GM18858 (cell line): Measurements from ENCODE around the gene TAF1A.
"Not testable (repeated sequence)": the region's sequence is repeated elsewhere in the genome, so short reads cannot be mapped to it uniquely, and the experiment has no call there.

ENCODE experiments used
- ATAC-seq: cut with Tn5 transposase; IDR thresholded peaks from one replicate; pipeline ENCODE4 v1.9.1; 2021; ENCODE audit not compliant: unreplicated experiment

The TAF1A gene

DNA sequence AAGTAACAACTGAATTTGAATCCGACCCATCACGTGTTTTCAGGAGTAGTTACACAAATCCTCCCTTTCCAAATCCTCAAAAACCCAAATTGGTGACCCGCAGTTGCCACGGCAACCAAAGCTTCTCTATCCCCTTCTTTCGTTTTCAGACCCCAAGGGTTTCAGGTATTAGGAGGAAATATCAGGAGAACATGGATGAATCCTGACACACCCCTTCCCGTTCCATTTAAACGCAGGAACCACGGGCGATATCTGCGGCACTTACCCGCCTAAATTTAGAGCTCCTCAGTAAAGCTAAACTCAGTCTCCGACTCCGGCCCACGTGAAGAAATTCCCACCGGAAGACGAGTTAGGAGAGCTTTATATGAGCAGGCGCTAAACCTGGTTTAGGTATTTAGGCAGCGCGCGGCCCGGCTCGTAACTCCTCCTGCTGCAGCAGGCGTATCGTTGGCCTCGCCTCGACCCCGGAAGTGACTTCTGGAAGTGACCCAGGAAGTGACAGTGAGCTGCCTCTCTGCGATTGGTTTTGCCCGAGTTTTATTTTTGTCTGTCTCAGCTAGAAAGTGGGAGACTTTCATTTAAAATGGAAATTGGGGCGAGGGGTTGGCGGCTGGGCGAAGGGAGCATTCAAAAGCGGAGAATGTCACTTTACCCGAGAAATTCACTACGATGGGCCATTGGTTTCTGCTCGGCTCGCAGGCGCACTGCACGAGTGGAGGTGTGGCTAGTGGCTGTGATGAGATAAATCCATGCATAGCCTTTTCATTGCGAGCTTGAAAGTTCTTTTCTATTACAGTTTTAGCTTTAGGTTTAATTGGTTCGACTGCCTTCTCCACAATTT is at the start of gene TAF1A:
TSS of gene TAF1A (minus strand) at position 472 of the 841 bp plus-strand sequence.
- ATAC-seq, result peak; percentile 92

DNA sequence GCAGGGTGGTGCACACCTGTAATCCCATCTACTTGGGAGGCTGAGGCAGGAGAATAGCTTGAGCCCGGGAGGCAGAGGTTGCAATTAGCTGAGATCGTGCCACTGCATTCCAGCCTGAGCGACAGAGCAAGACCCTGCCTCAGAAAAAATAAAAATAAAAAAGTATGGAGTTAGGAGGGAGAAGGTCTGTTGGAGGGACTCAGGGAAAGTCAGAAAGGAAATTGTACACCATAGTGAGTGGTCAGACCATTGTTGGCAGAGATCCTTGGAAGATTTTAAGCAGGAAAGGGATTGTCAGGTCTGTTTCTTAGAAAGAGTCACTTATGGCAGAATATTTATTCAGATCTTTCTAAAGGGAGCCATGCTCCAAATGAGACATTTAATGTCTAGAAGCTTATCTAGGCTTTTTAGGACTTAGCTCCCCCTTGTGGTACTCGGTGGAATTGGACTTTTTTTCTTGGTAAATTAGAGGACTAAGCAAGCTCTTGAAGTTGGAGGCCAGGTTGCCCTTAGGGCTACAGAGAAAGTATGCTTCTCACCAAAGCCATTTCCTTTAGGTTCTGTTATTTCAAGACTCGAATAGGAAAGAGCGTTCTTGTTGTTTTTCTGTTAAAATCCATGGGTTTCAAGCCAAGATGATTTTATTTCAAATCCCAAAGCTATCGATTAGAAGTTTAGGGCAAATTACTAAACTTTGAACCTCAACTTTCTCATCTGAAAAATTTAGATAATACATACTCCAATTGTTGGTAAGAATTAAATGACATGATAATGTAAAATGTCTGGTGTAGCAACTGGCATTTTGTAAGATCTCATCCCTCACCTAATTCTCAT is 44.7 kb upstream of the TAF1A start:
- ATAC-seq, result peak; percentile 87

DNA sequence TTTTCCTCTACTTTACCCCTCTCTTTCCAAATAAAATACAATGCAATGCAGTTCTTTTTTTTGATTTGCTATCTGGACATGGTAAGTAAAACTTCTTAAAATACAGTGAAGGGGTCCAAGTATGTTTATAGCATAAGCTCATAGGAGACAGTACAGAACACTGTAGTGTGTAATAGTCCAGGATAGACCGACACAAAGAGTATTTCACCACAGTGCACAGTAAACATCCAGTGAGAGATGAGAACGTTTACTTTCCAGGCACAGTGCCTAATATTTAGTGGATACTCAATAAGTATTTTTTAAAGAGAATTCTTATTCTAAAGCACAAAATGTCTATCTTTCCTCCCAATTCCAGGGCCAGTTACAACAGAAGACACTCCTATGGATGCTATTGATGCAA is 43.0 kb upstream of the TAF1A start:
- ATAC-seq, result no peak

DNA sequence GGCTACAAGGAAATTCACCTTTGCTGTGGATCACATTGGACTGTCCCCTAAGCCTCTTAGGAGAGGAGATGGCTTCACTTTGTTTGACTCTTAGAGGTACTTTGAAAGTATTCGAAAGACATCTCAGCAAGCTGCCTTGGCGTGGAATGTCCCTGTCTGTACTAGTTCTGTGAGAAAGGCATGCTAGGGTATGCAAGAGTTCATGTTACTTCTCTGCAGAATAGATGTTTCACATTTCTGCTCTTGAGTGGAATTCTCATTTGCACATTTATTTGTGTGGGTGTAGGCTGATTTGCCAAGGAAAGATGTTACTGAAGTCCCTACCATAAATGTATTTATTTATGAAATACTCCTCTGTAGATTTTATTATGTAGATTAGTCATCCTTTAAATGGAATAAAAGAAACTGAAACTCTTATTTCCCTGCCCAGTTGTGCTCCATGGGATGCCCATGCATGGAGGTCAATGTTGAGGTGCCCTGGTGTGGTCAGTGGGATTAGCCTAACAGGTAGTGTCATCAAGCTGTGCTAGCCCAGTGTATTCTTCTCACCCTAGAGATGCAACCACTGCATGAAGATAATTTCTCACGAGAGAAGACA is 42.0 kb upstream of the TAF1A start:
- no peak for ATAC-seq

DNA sequence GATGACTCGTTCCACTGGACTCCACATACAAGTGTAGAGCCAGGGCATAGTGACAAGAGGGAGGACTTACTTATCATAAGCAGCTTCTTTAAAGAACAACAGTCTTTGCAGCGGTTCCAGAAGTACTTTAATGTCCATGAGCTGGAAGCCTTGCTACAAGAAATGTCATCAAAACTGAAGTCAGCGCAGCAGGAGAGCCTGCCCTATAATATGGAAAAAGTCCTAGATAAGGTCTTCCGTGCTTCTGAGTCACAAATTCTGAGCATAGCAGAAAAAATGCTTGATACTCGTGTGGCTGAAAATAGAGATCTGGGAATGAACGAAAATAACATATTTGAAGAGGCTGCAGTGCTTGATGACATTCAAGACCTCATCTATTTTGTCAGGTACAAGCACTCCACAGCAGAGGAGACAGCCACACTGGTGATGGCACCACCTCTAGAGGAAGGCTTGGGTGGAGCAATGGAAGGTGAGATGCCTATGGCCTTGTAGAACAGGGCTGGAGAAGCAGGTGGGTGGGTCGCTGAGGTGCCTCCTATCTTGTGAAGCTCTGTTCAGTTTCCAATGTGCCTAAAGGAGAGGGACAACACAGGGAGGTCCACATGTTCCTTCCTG is 40.3 kb upstream of the TAF1A start:
- no peak for ATAC-seq

DNA sequence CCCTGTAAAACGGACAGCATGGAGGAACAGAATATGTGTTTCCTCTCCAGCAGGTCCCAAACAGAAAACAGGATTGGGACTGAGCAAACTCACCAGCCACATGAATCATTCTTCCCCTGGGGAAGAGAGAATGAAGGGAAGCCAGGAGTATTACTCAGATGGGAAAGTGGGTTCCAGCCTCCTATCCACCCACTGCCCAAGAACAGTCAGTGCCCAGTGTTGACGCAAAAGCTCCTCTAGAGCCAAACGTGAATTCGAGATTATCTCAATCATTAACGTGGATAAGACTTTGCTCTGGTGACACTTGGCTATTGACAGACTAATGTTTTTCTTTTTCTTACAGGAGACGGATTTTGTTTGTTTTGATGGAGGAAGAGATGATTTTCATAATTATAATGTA is 37.5 kb upstream of the TAF1A start:
- no peak for ATAC-seq

DNA sequence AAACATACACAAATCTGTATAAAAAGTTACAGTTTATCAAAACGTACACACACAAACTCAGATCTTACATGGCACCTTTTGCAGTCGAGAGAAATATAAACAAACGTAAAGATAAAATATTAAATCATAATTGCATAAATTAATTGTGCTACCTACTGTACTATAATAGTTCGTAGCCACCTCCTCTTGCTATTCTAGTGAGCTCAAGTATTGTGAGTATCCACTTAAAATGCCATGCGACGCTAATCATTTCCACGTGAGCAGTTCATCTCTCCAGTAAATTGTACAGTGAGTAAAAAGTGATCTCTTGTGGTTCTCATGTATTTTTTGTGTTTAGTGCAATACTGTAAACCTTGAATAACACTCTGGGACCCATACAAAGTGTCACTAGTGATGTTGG is 34.5 kb upstream of the TAF1A start:
- ATAC-seq, result no peak

DNA sequence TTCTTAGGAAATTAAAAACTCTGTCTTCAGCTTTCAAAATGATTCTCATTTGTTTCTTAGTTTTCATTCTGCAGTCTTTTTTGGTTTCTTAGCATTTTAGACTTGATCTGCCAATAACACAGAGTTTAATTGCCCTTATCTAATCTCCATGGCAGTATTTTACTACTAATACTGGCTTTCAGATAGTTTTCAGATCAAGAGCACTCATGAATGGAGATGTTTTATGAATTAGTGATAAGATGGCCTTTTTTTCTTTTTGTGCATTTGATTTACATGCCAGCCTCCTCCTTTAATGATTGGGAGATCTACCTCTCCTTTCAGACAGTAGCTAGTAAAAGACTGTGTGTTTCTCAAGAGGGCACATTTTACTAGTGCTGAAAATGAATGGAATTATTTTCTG is 33.7 kb upstream of the TAF1A start:
- no peak for ATAC-seq

DNA sequence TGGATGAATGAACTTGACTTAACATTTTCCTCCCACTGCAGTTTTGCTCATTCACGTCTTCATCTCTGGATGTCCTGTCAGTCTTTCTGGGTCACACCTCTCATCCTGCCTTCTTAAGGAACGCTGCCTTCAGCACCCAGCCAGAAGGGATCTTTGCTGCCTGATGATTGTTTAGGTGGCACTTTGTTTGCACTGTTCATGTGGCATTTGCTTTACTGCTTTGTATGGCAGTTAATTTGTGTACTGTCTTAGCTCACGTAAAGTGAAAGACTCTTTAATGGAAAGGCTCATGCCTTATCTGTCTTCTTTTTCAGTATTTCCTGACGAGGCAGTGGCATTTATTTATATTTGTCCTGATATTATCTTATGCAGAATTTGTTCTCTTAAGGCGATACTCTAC is 33.0 kb upstream of the TAF1A start:
- no peak for ATAC-seq

DNA sequence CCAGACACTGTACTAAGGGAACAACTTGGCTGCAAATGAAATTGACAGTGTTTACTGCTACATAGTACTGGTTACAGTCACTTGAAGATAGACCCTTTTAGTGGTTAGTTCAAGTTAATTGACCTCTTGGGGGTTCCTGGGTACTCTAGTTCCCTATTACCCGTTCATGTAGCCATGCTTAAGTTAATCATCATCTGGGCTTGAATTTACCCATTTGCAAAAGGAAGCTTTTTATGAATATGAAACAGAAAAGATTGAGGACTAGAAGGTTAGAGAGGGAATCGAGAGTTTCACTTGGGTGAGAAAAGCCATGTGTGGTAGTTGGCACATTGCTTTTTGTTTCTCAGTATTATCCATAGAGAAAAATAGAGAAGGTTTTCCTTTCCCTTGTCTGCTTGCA is 30.8 kb upstream of the TAF1A start:
- ATAC-seq, result peak; percentile 48

DNA sequence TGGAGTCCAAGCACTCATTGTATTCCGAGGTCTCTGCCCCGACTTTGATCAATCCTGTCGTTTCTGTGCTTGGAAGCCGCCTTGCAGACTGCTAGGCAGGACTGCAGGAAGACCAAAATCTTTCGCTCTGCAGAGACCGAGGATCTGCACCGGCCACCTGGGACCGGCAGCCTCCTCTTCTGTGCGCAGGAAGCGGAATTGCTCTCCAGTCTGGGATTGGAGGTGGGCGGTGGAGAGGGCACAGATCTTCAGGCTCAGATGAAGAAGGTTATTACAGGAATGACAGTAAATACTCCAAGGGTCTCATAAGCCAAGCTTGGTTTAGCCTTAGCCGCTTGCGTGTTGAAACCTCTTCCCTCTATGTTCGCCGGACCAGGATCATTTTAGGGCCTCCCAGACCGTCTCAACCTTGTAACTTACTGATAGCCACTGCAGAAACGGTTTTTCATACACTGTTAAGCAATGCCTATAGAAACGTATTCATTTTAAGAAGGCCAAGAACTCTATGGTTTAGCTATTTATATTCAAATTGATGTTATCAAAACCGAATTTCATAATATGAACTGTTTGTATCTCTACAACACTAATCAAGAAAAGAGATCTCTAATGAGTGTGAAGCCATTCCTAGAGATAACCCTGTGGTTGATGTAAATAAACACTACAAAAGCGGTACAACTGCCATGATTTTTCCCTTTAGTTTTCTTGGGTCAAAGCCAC is 29.3 kb upstream of the TAF1A start:
- ATAC-seq, result no peak

DNA sequence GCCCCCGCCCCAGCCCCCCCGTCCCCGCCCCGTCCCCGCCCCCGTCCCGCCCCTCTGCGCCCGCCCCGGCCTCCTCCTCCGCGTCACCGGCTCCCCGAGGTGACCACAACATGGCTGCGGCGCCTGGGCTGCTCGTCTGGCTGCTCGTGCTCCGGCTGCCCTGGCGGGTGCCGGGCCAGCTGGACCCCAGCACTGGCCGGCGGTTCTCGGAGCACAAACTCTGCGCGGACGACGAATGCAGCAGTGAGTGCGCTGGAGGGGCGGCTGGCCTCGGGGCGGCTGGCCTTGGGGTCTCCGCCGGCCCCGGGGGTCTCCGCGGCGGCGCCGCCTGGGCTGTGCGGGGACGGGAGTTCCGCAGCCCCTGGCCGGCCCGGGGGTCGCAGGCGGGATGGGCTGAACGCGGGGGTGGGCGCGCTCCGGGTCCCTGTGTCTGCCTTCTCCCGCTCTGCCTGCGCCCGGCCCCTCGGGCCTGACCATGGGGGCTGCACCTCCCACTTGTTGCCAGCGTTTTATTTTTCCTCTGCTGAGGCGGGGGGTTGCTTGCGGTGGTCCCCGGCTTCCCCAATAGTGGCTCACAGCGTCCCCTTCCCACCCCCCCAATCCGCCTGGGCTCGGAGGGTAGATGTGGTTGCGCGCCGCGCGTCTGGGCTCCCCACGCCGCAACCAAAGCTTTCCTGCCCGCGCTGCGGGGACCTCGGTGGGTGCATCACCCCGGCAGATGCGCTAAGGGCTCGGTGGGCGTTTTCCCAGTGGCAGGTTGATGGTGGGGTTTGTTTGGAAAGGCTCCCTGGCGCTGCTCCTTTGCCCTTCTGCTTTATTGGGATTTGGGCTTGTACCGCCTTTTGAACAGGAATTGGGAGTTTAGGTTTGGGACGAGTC is 28.5 kb upstream of the TAF1A start, which contains the start of gene MIA3:
TSS of gene MIA3 (plus strand) at position 97 of the 879 bp plus-strand sequence. CDS start at position 111, 14 bp downstream.
- ATAC-seq, result peak; percentile 27

DNA sequence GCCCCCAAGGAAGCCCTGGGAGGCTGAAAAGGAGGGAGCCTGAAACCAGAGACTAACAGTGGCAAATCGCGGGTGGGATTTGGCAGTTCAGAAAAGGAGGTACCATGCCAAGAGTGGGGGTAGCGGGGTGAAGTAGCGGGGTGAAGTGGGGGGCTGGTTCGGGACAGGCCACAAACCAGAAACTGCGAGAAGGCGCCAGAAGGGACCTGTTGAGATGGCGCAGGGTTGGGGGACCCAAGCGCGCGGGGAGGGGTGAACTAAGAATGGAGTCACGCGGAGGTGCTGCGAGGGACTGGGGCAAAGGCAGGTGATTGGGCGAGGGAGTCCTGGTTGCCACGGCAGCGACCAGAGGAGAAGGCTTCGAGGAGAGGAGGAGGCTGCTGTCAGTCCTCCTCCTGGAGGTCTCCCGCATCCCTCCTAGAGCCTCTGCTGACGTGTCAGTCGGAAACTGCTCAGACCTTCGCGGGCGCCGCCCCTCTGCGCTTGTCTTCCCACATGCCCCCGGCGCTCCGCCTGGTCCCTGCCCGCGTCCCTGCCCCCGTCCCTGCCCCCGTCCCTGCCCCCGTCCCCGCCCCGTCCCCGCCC is 27.7 kb upstream of the TAF1A start:
- ATAC-seq, result peak; percentile 72

DNA sequence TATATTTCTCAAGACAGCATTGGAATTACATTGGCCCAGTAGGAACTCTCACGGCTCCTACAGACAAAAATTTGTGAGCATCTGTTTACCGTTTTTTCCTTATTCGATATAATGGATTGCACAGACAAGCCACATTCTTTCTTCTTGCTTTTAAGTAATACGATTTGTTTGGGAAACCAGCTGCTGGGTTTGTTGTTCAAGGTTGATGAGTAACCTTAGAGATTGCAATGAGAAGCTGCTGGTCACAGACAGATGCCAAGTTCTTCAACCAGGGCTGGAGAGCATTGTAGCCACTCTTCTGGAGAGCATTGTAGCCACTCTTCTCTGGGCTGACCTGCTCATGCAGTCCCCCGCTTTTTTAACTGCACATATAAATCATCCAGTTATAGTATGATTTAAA is 26.8 kb upstream of the TAF1A start:
- ATAC-seq, result no peak

DNA sequence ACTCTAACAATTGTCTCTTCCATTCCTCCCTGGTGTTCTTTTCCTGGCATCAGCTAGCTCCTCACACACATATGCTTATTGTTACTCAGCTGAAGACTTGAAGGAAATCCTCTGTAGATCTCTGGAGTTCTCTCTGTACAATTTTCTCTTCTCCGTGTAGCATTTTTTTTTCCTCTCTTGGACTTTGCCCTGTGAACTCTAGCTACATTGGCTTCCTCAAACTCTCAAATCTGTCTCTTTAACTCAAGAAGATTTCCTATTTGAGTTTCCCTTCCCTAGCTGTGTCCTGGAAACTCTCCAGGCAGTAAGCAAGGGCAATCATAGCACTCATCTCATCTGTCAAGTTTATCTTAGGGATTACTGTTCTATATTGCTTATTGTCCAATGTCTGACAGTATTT is 23.9 kb upstream of the TAF1A start:
- no peak for ATAC-seq

DNA sequence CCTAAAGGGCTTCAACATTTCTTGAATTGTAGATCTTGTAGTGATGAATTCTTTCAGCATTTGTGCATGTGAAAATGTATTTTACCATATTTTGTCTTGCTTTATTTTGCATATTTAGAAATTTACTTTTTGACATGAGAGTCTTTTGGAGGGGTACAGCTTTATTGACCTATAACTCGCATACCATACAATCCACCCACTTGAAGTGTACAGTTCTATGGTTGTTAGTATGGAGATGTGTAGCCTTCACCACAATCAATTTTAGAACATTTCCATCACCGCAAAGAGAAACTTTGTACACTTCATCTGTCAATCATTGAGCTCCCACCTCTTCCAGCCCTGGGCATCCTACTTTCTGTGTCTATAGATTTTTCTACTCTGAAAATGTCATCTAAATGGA is 21.0 kb upstream of the TAF1A start:
- no peak for ATAC-seq

DNA sequence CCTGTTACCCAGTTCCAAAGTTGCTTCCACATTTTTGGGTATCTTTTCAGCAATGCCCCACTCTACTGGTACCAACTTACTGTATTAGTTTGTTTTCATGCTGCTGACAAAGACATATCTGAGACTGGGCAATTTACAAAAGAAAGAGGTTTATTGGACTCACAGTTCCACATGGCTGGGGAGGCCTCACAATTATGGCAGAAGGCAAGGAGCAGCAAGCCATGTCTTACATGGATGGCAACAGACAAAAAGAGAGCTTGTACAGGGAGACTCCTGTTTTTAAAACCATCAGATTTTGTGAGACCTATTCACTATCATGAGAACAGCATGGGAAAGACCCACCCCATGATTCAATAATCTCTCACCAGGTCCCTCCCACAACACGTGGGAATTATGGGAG is 19.4 kb upstream of the TAF1A start:
- not testable (repeated sequence) for ATAC-seq

DNA sequence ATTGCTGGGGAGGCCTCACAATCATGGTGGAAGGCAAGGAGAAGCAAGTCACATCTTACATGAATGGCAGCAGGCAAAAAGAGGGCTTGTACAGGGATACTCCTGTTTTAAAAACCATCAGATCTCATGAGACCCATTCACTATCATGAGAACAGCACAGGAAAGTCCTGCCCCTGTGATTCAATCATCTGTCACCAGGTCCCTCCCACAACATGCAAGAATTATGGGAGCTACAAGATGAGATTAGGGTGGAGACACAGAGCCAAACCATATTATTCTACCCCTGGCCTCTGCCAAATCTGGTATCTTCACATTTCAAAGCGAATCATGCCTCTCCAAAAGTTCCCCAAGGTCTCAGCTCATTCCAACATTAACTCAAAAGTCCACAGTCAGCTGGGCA is 17.0 kb upstream of the TAF1A start:
- no peak for ATAC-seq

DNA sequence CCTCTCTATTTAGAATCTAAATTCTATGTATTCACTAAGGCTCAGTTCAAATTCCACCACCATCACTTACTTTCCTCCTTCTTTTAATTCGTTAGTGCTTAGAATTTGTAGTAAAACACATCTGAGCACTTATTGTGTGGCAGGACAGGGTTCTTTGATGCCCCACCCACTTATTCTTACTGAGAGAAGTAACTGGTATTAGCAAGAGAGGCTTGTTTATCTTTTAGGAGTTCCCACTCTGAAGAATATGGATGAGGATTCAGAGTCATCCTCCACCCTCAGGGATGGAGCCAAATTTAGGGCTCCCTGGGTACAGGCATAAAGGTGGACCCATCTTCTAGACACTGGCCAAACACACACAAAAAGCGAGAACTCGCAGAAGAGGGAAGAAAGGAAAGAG is 11.5 kb upstream of the TAF1A start:
- no peak for ATAC-seq
